ENCODE data around the gene IFITM5.

GRCh38 chr11:337711-338110, 38.4 kb upstream of the IFITM5 start:
- no peak for TF ChIP-seq CTCF (IDR thresholded peaks at IDR 0.05; ENCODE audit: poor library complexity)
- TF ChIP-seq EZH2phosphoT487 (IDR thresholded peaks at IDR 0.05; ENCODE audit: low read depth, severe bottlenecking, unreplicated experiment): no peak
